Smooth muscle cell (in vitro differentiated cells): Measurements from ENCODE around the gene BBOF1. TPM values are rescaled to one million over a fixed set of nuclear protein-coding genes. Genes with fewer than 3 reads are reported as not detected.
"Not testable (repeated sequence)": the region's sequence is repeated elsewhere in the genome, so short reads cannot be mapped to it uniquely, and the experiment has no call there.

ENCODE experiments used
- DNase-seq: peaks from one replicate; lab custom pipeline; 2025; ENCODE audit not compliant: unreplicated experiment; lab: John Stamatoyannopoulos, UW
- H2AFZ ChIP-seq: fragments of 200-600 bp; sonication (generic); 2 replicates; pipeline ENCODE4 v1.6.0; 2016; ENCODE audit warnings: antibody characterized with exemption, low read depth, mild to moderate bottlenecking
- H3F3A ChIP-seq: fragments of 200-600 bp; sonication (generic); 2 replicates; pipeline ENCODE4 v1.6.0; 2017; ENCODE audit warnings: antibody characterized with exemption, low read depth
- H3K27ac ChIP-seq: fragments of 200-600 bp; sonication (generic); 2 replicates; pipeline ENCODE4 v1.5.1; 2016; ENCODE audit warnings: low read depth, mild to moderate bottlenecking
- H3K27me3 ChIP-seq: fragments of 200-600 bp; sonication (generic); 2 replicates; pipeline ENCODE4 v1.6.1; 2016; ENCODE audit warnings: low read depth, mild to moderate bottlenecking
- H3K36me3 ChIP-seq: fragments of 200-600 bp; sonication (generic); 2 replicates; pipeline ENCODE4 v1.5.1; 2016; ENCODE audit warnings: low read depth
- H3K4me1 ChIP-seq: fragments of 200-600 bp; sonication (generic); 2 replicates; pipeline ENCODE4 v1.5.1; 2016; ENCODE audit warnings: low read depth
- H3K4me2 ChIP-seq: fragments of 200-600 bp; sonication (generic); 2 replicates; pipeline ENCODE4 v1.6.0; 2016; ENCODE audit warnings: mild to moderate bottlenecking
- H3K4me3 ChIP-seq: fragments of 200-600 bp; sonication (generic); 2 replicates; pipeline ENCODE4 v1.5.1; 2016; ENCODE audit warnings: mild to moderate bottlenecking
- H3K79me2 ChIP-seq: fragments of 200-600 bp; sonication (generic); 2 replicates; pipeline ENCODE4 v1.6.0; 2016; ENCODE audit warnings: low read depth, mild to moderate bottlenecking
- H3K9ac ChIP-seq: fragments of 200-600 bp; sonication (generic); 2 replicates; pipeline ENCODE4 v1.6.0; 2016; ENCODE audit warnings: low read depth
- H3K9me3 ChIP-seq: fragments of 200-600 bp; sonication (generic); replicated peaks from 2 replicates; pipeline ENCODE4 v1.5.1; 2016; ENCODE audit warnings: low read depth
- H4K20me1 ChIP-seq: fragments of 200-600 bp; sonication (generic); 2 replicates; pipeline ENCODE4 v1.6.0; 2016; ENCODE audit warnings: low read depth
- CTCF ChIP-seq: fragments of 200-600 bp; sonication (generic); IDR thresholded peaks from 2 replicates; pipeline ENCODE4 v1.5.1; 2017; ENCODE audit warnings: borderline replicate concordance, mild to moderate bottlenecking, antibody characterized with exemption; ENCODE audit not compliant: insufficient read depth, poor library complexity, severe bottlenecking
- WGBS: methylation state at CpG from one replicate; pipeline ENCODE4 v1.1.7; 2016; ENCODE audit warnings: low lambda C conversion rate; 5-methylcytosine and 5-hydroxymethylcytosine counted together
- polyA plus RNA-seq: library from polyadenylated mRNA; unstranded; fragments of >200 nt; fragmentation: Nextera tagmentation; extraction: Ambion mirVana; gene quantifications from 2 replicates; pipeline ENCODE4 v1.2.1, GENCODE V29; 2016
- total RNA-seq: library from RNA; depleted of rRNA; stranded (reverse); fragments of >200 nt; gene quantifications from 2 replicates; pipeline ENCODE4 v1.2.3, GENCODE V29; 2014

Gene BBOF1
- total and polyA plus RNA-seq, 2 experiments from 2014 or later: 6.4 to 6.5 TPM

GRCh38 chr14:73977896-73978295 lies 41.3 kb upstream of the BBOF1 start:
- no peaks in the 10 kb centered on the region for H3K4me1 ChIP-seq
- no peaks in the 10 kb centered on the region for H3K36me3 ChIP-seq
- TF ChIP-seq CTCF: no peak
- H3K9me3 ChIP-seq: no peaks in the 10 kb centered on the region
- no peak overlapping the region for H3K4me3 ChIP-seq
- no peak overlapping the region for H3K4me2 ChIP-seq
- H3K27ac ChIP-seq: no peak overlapping the region
- H3K27me3 ChIP-seq: no peaks in the 10 kb centered on the region
- no peaks in the 10 kb centered on the region for H4K20me1 ChIP-seq
- WGBS: 41% methylated on average over 4 of the region's 4 CpGs
- no peak overlapping the region for H3K9ac ChIP-seq
- H2AFZ ChIP-seq: no peak overlapping the region
- H3K79me2 ChIP-seq: no peaks in the 10 kb centered on the region
- no peak for DNase-seq
- no peaks in the 10 kb centered on the region for H3F3A ChIP-seq

- no peaks in the 10 kb centered on the region for H3K9me3 ChIP-seq
- H3K4me3 ChIP-seq: no peak overlapping the region
- no peaks in the 10 kb centered on the region for H3K4me1 ChIP-seq
- no peak for DNase-seq
- no peak for TF ChIP-seq CTCF
- H2AFZ ChIP-seq: no peak overlapping the region
- no peak overlapping the region for H3K9ac ChIP-seq
- H3K36me3 ChIP-seq: no peaks in the 10 kb centered on the region
- 93% methylated on average over 3 of the region's 3 CpGs for WGBS
- no peaks in the 10 kb centered on the region for H3F3A ChIP-seq
- no peak overlapping the region for H3K4me2 ChIP-seq
- H3K79me2 ChIP-seq: no peaks in the 10 kb centered on the region
- no peaks in the 10 kb centered on the region for H4K20me1 ChIP-seq
- no peak overlapping the region for H3K27ac ChIP-seq
- no peaks in the 10 kb centered on the region for H3K27me3 ChIP-seq
These were observed 31.1 kb upstream of the BBOF1 start for GRCh38 chr14:73988065-73988464.

GRCh38 chr14:73988656-73989055 lies 30.5 kb upstream of the BBOF1 start:
- not testable (repeated sequence) for H3K36me3 ChIP-seq, H3K27me3 ChIP-seq, H3K4me2 ChIP-seq, DNase-seq, H3F3A ChIP-seq, H3K9me3 ChIP-seq, H3K4me3 ChIP-seq, H3K27ac ChIP-seq, H3K4me1 ChIP-seq, H2AFZ ChIP-seq, H3K79me2 ChIP-seq, H4K20me1 ChIP-seq, H3K9ac ChIP-seq
- 93% methylated on average over 7 of the region's 7 CpGs for WGBS

- 87% methylated on average over 4 of the region's 4 CpGs for WGBS
- Histone ChIP-seq H3K27me3 (no peaks in the 10 kb centered on the region), H3F3A (no peaks in the 10 kb centered on the region), H4K20me1 (no peaks in the 10 kb centered on the region), H3K4me3 (no peak overlapping the region), H3K27ac (no peak overlapping the region), H3K4me1 (no peaks in the 10 kb centered on the region), H3K4me2 (no peak overlapping the region), H3K36me3 (no peaks in the 10 kb centered on the region), H3K79me2 (no peaks in the 10 kb centered on the region), H2AFZ (no peak overlapping the region), H3K9me3 (no peaks in the 10 kb centered on the region), H3K9ac (no peak overlapping the region)
- DNase-seq: no peak
- TF ChIP-seq CTCF: no peak
These were observed 28.1 kb upstream of the BBOF1 start for GRCh38 chr14:73991092-73991491.

GRCh38 chr14:73994926-73995325 lies 24.2 kb upstream of the BBOF1 start:
- H3F3A ChIP-seq, H3K4me2 ChIP-seq, H3K4me1 ChIP-seq, H2AFZ ChIP-seq, H3K9me3 ChIP-seq, DNase-seq, H3K27ac ChIP-seq, H3K27me3 ChIP-seq, H3K79me2 ChIP-seq, H3K36me3 ChIP-seq, H3K9ac ChIP-seq, H4K20me1 ChIP-seq: not testable (repeated sequence)
- H3K4me3 ChIP-seq: peak overlapping the region; percentile 13
- WGBS: 97% methylated on average over 7 of the region's 7 CpGs
